Measurements from ENCODE around the gene TSEN54.
A peak's percentile ranks its signal among the peaks of the same experiment; 100 is the strongest.

Gene TSEN54

DNA sequence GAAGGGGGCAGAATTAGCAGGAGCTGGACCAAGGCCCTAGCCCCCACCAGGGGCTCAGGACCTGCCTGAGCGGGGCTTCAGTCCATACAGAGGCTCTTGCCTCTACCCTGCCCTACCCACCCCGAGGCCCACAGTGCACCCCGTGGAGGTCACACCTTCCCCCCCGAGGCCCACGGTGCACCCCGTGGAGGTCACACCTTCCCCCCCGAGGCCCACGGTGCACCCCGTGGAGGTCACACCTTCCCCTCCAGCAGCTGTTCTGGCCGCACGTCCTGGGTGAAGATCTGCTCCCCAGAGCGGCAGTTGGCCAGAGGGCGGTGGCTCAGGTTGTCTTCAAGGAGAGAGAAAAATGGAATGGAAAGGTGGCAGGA, 12.4 kb upstream of the TSEN54 start:
- no peaks in the 10 kb centered on the region for H3K9me3 ChIP-seq
- H3K4me3 ChIP-seq (ENCODE audit: low read depth, low read length) = no peak overlapping the region
- peaks cover 30% of the 10 kb centered on the region for H3K36me3 ChIP-seq
- no peak for DNase-seq
- no peaks in the 10 kb centered on the region for H3K4me1 ChIP-seq
- TF ChIP-seq, protein P1, sequence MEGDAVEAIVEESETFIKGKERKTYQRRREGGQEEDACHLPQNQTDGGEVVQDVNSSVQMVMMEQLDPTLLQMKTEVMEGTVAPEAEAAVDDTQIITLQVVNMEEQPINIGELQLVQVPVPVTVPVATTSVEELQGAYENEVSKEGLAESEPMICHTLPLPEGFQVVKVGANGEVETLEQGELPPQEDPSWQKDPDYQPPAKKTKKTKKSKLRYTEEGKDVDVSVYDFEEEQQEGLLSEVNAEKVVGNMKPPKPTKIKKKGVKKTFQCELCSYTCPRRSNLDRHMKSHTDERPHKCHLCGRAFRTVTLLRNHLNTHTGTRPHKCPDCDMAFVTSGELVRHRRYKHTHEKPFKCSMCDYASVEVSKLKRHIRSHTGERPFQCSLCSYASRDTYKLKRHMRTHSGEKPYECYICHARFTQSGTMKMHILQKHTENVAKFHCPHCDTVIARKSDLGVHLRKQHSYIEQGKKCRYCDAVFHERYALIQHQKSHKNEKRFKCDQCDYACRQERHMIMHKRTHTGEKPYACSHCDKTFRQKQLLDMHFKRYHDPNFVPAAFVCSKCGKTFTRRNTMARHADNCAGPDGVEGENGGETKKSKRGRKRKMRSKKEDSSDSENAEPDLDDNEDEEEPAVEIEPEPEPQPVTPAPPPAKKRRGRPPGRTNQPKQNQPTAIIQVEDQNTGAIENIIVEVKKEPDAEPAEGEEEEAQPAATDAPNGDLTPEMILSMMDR (IDR thresholded peaks at IDR 0.05; ENCODE audit: low read depth, low read length) = no peak
- H3K27me3 ChIP-seq = no peaks in the 10 kb centered on the region

DNA sequence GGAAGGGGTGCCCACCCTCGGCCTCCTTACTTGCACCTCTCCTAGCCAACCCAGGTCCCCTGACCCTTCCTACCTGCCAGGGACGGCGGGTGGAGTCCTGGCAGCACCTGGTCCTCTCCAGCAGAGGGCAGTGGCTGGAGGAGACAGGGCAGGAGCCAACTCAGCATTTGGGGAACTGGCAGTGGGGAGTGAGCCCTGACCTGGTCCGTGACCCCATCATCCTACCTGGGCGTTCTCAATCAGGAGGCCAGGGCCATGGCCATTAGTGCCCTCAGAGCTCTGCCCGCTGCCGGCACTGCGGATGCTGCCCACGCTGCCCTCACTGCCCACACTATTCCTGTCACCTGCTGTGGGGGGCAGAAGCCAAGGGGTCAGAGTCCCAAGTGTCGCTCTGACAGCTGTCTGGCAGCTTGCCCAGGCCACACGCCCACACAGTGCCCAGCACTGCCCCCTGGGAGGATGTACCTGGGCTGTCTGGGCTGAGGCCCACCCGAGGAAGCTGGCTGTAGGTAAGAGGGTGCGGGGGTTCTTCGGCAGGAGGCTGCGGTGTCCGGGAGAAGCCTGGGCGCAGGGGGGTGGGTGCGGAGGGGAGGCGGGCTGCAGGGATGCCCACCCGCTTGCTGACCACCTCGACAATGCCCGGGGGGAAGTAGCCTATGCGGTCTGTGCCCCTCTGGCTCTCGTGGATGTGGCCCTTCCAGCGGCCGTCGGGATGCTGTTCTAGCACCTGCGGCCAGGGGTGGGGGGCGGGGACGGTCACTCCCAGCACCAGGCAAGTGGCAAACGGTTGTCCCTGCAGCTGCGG, 11.8 kb upstream of the TSEN54 start:
- DNase-seq = peak; percentile 48
- TF ChIP-seq, protein P1 (IDR thresholded peaks at IDR 0.05; ENCODE audit: low read depth, low read length) = peak; percentile 67

DNA sequence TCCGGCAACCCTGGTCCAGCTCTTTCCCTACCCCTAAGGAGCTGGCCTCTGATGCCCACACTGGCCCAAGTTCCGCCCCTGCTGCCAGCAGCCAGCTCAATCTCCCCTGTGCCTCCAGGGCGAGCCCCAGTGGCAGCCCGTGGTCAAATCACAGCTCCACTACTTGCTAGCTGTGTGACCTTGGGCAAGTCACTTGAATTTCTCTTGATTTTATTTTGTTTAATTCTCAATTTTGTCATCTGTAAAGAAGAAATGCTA, 11.2 kb upstream of the TSEN54 start:
- TF ChIP-seq, protein P1 (IDR thresholded peaks at IDR 0.05; ENCODE audit: low read depth, low read length) = no peak
- H3K27me3 ChIP-seq = no peaks in the 10 kb centered on the region
- peaks cover 21% of the 10 kb centered on the region for H3K36me3 ChIP-seq
- H3K4me1 ChIP-seq = no peaks in the 10 kb centered on the region
- no peaks in the 10 kb centered on the region for H3K9me3 ChIP-seq
- DNase-seq = no peak
- H3K4me3 ChIP-seq (ENCODE audit: low read depth, low read length) = no peak overlapping the region

More for the DNA sequence above, 11.8 kb upstream of the TSEN54 start:
- Histone ChIP-seq H3K36me3 (peaks cover 26% of the 10 kb centered on the region), H3K4me3 (ENCODE audit: low read depth, low read length) (no peak overlapping the region), H3K9me3 (no peaks in the 10 kb centered on the region), H3K4me1 (no peaks in the 10 kb centered on the region), H3K27me3 (no peaks in the 10 kb centered on the region)

DNA sequence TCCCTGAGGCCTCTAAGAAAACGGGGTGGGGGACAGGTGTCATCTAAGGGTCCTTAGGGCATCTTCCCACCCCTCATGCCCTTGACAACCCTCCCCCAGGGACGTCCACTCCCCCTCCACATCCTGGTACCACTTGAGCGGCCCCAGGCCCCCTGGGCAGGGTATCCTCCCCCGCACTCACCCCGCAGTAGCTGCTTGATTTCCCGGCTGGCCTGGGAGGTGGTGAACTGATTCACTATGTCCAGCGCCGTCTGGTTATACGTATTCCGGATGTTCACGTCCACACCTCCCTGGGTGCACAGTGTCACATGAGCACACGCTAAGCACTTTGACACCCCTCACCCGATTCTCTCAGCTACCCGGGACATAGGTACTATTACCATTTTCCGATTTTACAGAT, 10.7 kb upstream of the TSEN54 start:
- no peak for DNase-seq
- TF ChIP-seq, protein P1 (IDR thresholded peaks at IDR 0.05; ENCODE audit: low read depth, low read length) = no peak
- Histone ChIP-seq H3K9me3 (no peaks in the 10 kb centered on the region), H3K27me3 (no peaks in the 10 kb centered on the region), H3K36me3 (peaks cover 19% of the 10 kb centered on the region), H3K4me1 (no peaks in the 10 kb centered on the region), H3K4me3 (ENCODE audit: low read depth, low read length) (no peak overlapping the region)

DNA sequence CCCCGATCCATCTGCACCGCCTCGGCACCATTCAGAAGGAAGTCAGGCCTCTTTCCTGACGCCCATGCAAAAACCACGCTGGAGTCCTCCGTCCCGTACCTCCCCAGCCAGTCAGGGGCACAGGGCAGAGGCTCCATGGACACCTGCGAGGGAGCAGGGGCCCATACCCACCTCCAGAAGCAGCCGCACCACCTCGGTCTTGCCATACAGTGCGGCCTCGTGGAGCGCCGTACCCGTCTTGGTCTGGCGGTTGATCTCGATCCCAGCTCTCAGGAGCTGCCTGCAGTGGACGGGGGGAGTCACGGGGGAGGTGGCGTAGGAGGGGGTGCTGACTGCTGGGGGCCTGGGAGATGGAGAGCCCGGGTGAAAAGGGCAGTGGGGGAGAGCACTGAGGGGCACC, 10.2 kb upstream of the TSEN54 start:
- Histone ChIP-seq H3K36me3 (peaks cover 19% of the 10 kb centered on the region), H3K4me1 (no peaks in the 10 kb centered on the region), H3K9me3 (no peaks in the 10 kb centered on the region), H3K4me3 (ENCODE audit: low read depth, low read length) (no peak overlapping the region), H3K27me3 (no peaks in the 10 kb centered on the region)
- TF ChIP-seq, protein P1 (IDR thresholded peaks at IDR 0.05; ENCODE audit: low read depth, low read length) = no peak
- DNase-seq = no peak

DNA sequence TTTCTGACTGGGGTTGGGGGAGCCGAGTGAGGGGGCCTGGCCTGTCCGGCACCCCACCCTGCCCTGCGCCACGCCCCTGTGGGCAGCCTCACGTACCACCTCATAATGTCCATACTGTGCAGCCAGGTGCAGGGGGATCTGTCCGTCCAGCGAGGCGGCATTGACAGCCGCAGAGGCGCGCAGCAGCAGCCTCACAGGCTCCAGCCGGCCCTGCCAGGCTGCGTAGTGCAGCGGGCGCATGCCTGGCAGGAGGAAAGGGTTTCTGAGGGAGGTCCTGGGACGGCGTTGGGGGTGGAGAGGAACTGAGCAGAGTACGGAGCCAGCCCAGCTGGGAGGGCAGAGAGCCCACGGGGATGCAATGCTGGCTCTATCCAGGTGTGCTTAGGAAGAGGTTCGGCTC, 9.4 kb upstream of the TSEN54 start:
- DNase-seq = no peak
- no peaks in the 10 kb centered on the region for H3K27me3 ChIP-seq
- TF ChIP-seq, protein P1 (IDR thresholded peaks at IDR 0.05; ENCODE audit: low read depth, low read length) = no peak
- H3K4me1 ChIP-seq = no peaks in the 10 kb centered on the region
- no peak overlapping the region for H3K4me3 ChIP-seq (ENCODE audit: low read depth, low read length)
- H3K36me3 ChIP-seq = peaks cover 19% of the 10 kb centered on the region
- H3K9me3 ChIP-seq = no peaks in the 10 kb centered on the region

Measured in BE2C (cell line).